C4-2B (cell line): ENCODE results near the gene SPDYC.

ENCODE experiments used
- CTCF ChIP-seq: fragments of 450-650 bp; conservative IDR thresholded peaks from 2 replicates; pipeline ENCODE4 v1.5.1; 2017; ENCODE audit warnings: mild to moderate bottlenecking
- ZFX ChIP-seq: fragments of 450-650 bp; IDR thresholded peaks from 2 replicates; pipeline ENCODE4 v1.6.1; 2017

GRCh38 chr11:65212226-65212801, 42.3 kb downstream of the SPDYC start:
- TF ChIP-seq CTCF = no peak
- no peak for TF ChIP-seq ZFX
